AG09319 (cell line): ENCODE results near the gene PI3.
"Not testable (repeated sequence)": the region's sequence is repeated elsewhere in the genome, so short reads cannot be mapped to it uniquely, and the experiment has no call there.

ENCODE experiments used
- DNase-seq: peaks from one replicate; pipeline ENCODE4 v3.0.0-alpha.2; 2010; ENCODE audit warnings: low read depth; ENCODE audit errors: extremely low read depth
- CTCF ChIP-seq: IDR thresholded peaks from 2 replicates; pipeline ENCODE4 v1.5.1; 2011; ENCODE audit warnings: low read depth, mild to moderate bottlenecking, inconsistent platforms, low read length, moderate library complexity

Gene PI3, protein sequence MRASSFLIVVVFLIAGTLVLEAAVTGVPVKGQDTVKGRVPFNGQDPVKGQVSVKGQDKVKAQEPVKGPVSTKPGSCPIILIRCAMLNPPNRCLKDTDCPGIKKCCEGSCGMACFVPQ

DNA sequence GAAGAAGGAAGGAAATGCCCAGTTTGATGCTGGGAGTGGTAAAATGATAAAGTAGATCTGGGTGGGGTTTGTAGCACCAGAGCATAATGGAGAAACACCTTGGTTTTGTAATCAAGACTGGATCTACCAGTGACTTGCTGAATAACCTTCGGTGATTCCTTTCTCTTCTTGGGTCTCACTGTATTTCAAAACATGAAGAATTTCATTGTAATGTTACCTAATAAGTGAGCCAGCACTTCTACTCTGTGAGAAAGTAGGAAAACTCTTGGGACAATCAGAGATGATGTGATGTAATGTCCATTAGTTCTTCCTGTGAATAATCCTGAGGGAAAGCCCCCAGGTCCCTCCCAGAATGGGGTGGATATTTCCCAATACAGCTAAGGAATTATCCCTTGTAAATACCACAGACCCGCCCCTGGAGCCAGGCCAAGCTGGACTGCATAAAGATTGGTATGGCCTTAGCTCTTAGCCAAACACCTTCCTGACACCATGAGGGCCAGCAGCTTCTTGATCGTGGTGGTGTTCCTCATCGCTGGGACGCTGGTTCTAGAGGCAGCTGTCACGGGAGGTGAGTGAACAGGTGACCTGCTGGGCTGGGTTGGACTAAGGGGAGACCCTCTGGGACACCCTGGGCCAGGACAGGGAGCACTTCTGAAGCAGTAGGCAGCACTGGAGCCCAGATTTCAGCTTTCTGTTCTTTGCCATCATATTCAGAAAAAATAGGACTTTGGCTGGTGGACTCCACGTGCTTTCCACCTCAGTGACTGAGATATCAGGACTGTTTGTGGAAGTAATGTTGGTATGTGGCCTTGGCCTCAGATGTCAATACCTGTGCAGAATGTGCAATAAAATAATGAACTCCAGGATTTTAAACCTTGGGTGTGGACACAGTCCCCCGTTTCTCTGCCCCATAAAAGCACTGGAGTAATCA lies at the start of gene PI3:
Gene PI3 (plus strand): TSS at position 469 of the 931 bp plus-strand sequence. CDS start 21 bp downstream, at position 490.
- DNase-seq, result no peak
- TF ChIP-seq CTCF, result no peak

DNA sequence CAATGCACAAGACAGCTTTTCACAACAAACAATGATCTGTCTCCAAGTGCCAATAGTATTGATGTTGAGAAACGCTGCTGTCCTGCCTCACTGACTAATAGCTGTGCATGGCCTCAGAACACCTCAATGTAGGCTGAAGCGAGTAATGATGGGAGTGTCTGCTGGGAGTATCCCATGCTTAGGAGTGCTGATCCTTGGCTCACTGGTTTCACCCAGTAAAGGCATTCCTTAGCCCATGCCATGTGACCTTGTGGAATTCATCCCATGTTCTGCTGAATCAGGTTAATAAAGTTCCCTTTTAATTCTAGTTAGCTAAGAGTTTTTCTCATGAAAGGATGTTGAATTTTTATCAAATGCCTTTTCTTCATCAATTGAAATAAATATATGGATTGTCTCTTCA lies 46.6 kb upstream of the PI3 start:
- DNase-seq, result no peak
- no peak for TF ChIP-seq CTCF

- no peak for DNase-seq
- no peak for TF ChIP-seq CTCF
These were observed 37.8 kb upstream of the PI3 start for GRCh38 chr20:45136911-45137310.

GRCh38 chr20:45138561-45139300 lies 36.0 kb upstream of the PI3 start:
- DNase-seq, result no peak

GRCh38 chr20:45139733-45140375 lies 34.8 kb upstream of the PI3 start:
- DNase-seq, result not testable (repeated sequence)

More at GRCh38 chr20:45138561-45139300, 36.0 kb upstream of the PI3 start:
- peak; percentile 49 for TF ChIP-seq CTCF

DNA sequence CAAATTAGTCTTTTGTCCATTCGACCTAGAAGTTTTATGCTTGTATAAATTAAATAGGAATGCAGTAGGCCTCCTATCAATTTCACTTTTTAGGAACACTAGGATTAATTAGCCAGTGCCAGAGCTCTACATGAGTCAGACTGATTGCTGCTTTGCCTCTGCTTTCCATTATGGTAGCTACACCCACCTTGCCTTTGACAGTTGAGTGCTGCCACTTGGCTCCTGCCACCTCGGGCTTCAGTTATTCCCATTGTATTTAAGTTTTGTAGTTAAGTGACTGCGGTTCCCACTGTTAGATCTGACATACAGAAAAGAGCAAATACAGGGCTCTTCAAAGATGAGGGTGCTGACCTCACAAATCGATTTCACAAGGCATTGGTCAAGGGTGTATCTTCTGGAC lies 33.9 kb upstream of the PI3 start:
- DNase-seq, result no peak
- TF ChIP-seq CTCF, result no peak

DNA sequence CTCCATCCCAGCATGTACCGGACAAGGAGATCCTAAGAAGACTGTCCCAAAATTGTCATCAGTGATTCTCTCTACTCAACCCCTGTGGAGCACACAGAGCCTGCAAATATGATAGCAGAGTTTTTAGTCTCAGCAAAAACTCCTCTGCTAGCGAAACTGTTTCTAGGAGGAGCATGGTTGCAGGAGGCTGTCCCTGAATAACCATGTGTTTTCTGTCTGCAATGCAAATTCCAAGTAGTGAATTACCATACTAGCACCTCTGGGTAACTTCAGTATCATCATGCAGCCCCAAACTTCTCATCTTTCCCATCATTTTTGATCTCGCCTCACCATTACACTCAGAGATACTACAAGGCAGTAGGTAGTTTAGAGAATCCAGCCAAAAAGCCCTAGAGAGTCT lies 25.6 kb upstream of the PI3 start:
- DNase-seq, result no peak
- no peak for TF ChIP-seq CTCF
